AG04449 (cell line): ENCODE results near the gene HLA-DMB.

ENCODE experiments used
- CTCF ChIA-PET: fragments of 350-600 bp; formaldehyde crosslinking; extraction: SDS; loops from one replicate; lab custom pipeline; 2021; ENCODE audit warnings: antibody characterized with exemption; lab: Yijun Ruan, JAX
- POLR2A ChIA-PET: fragments of 400-600, 350-600 bp; formaldehyde crosslinking; extraction: SDS; loops from one replicate; lab custom pipeline; 2020; ENCODE audit warnings: antibody characterized with exemption, inconsistent platforms; lab: Yijun Ruan, JAX
- DNase-seq: peaks from one replicate; pipeline ENCODE4 v3.0.0-alpha.2; 2010; ENCODE audit warnings: low read depth, low spot score
- H3K4me3 ChIP-seq: 2 replicates; pipeline ENCODE4 v1.5.1; 2011; ENCODE audit warnings: low read depth, mild to moderate bottlenecking, control low read depth, low read length
- CTCF ChIP-seq: IDR thresholded peaks from one replicate; pipeline ENCODE4 v1.5.1; 2011; ENCODE audit warnings: mild to moderate bottlenecking, moderate library complexity, low read length, control low read depth, inconsistent platforms; ENCODE audit not compliant: insufficient read depth; ENCODE audit errors: missing control alignments

The HLA-DMB gene

GRCh38 chr6:32920715-32921114 is 20.1 kb downstream of the HLA-DMB start:
- ChIA-PET POLR2A (no interaction called here), CTCF (interaction anchor here (1.2 to 5.9 kb wide), 5 partner anchors 8 to 63 kb away, joined by 3 to 37 read pairs (median 6); no protein-coding TSS in a partner anchor)
- no peak for DNase-seq
- TF ChIP-seq CTCF, result no peak
- H3K4me3 ChIP-seq, result no peak overlapping the region

- no peak overlapping the region for H3K4me3 ChIP-seq
- POLR2A ChIA-PET, result no interaction called here
- CTCF ChIA-PET, result interaction anchor here (0.6 to 3.5 kb wide), 10 partner anchors 8 to 73 kb away, joined by 3 to 32 read pairs (median 4); no protein-coding TSS in a partner anchor
- TF ChIP-seq CTCF, result no peak
- DNase-seq, result no peak
Measured at GRCh38 chr6:32912951-32913350, 27.9 kb downstream of the HLA-DMB start.

GRCh38 chr6:32908897-32909296 is 31.9 kb downstream of the HLA-DMB start:
- ChIA-PET POLR2A (no interaction called here), CTCF (interaction anchor here (2.7 to 6.0 kb wide), 2 partner anchors 25 to 75 kb away, joined by 9 to 39 read pairs; no protein-coding TSS in a partner anchor)
- no peak for DNase-seq
- no peak overlapping the region for H3K4me3 ChIP-seq
- TF ChIP-seq CTCF, result no peak

GRCh38 chr6:32906539-32906938 is 34.3 kb downstream of the HLA-DMB start:
- ChIA-PET CTCF (interaction anchor here (1.4 to 6.0 kb wide), 4 partner anchors 21 to 78 kb away, joined by 3 to 39 read pairs (median 6); no protein-coding TSS in a partner anchor), POLR2A (no interaction called here)
- no peak overlapping the region for H3K4me3 ChIP-seq
- TF ChIP-seq CTCF, result no peak
- no peak for DNase-seq

- ChIA-PET POLR2A (interaction anchor here (0.6 to 1.6 kb wide), 2 partner anchors 66 to 67 kb away, joined by 3 to 5 read pairs; no protein-coding TSS in a partner anchor), CTCF (interaction anchor here (0.6 to 6.0 kb wide), 11 partner anchors 8 to 80 kb away, joined by 3 to 39 read pairs (median 8); partner anchors contain the start of genes HLA-DMA and TAP2)
- no peak for DNase-seq
- TF ChIP-seq CTCF, result no peak
- H3K4me3 ChIP-seq, result no peak overlapping the region
Measured at GRCh38 chr6:32905078-32905477, 35.8 kb downstream of the HLA-DMB start.

- ChIA-PET POLR2A (interaction anchor here (1.6 kb wide), 1 partner anchor 68 kb away, joined by 5 read pairs; no protein-coding TSS in a partner anchor), CTCF (interaction anchor here (0.9 to 6.0 kb wide), 10 partner anchors 9 to 65 kb away, joined by 3 to 39 read pairs (median 8); partner anchors contain the start of genes HLA-DMA and TAP2)
Measured at GRCh38 chr6:32903952-32904351, 36.9 kb downstream of the HLA-DMB start.

More at GRCh38 chr6:32903952-32904351, 36.9 kb downstream of the HLA-DMB start:
- DNase-seq, result no peak
- TF ChIP-seq CTCF, result no peak
- no peak overlapping the region for H3K4me3 ChIP-seq
